NCI-H1694 treated with DMSO at 0.1 percent for 48 hours (cell line): ENCODE measurements around the gene LRFN5.
"Not testable (repeated sequence)": the region's sequence is repeated elsewhere in the genome, so short reads cannot be mapped to it uniquely, and the experiment has no call there.

Experiments used
- DNase-seq: peaks from one replicate; lab custom pipeline; 2025; lab: John Stamatoyannopoulos, UW

LRFN5 gene

GRCh38 chr14:41899416-41899815 is 292.7 kb downstream of the LRFN5 start:
- DNase-seq: peak; percentile 99

GRCh38 chr14:41900644-41901043 is 294.0 kb downstream of the LRFN5 start:
- DNase-seq: peak; percentile 35

GRCh38 chr14:41901089-41901488 is 294.4 kb downstream of the LRFN5 start:
- no peak for DNase-seq

GRCh38 chr14:41905394-41905964 is 298.8 kb downstream of the LRFN5 start:
- DNase-seq: no peak

DNA sequence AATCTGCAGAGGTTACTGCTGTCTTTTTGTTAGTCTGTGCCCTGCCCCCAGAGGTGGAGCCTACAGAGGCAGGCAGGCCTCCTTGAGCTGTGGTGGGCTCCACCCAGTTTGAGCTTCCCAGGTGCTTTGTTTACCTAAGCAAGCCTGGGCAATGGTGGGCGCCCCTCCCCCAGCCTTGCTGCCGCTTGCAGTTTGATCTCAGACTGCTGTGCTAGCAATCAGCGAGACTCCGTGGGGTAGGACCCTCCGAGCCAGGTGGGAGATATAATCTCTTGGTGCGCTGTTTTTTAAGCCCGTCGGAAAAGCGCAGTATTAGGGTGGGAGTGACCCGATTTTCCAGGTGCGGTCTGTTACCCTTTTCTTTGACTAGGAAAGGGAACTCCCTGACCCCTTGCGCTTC is 304.5 kb downstream of the LRFN5 start:
- not testable (repeated sequence) for DNase-seq

- no peak for DNase-seq
Observed at GRCh38 chr14:41913398-41913797, 306.7 kb downstream of the LRFN5 start.

DNA sequence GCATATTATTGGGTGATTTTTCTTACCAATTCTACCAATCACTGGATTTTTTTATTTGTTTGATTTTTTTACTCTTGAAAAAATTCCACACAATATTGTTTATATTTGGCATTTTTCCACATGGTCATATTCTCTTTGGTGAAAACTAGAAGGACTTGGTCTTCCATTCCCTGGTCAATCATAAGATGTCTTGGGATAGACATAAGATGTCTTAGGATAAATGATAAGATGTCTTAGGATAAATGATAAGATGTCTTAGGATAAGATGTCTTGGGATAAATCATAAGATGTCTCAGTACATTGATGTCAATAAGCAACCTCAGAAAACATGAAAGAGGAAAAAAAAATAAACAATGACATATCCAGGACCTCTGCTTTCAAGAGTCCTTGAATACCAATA is 309.1 kb downstream of the LRFN5 start:
- DNase-seq: no peak

DNA sequence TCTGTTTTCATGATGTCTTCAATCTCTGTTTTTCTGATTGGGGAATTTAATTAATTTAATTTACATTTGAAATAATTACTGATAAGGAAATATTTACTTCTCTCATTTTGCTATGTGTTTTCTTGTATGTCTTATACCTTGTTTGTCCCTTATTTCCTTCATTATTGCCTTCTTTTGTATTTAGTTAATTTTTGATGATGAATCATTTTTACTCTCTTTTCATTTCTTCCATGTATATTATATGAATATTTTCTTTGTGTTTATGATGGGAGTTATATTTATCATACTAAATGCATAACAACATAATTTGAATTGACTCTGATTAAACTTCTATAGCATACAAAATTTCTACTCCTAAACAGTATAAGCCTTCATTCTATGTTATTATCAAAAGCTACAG is 309.6 kb downstream of the LRFN5 start:
- no peak for DNase-seq

DNA sequence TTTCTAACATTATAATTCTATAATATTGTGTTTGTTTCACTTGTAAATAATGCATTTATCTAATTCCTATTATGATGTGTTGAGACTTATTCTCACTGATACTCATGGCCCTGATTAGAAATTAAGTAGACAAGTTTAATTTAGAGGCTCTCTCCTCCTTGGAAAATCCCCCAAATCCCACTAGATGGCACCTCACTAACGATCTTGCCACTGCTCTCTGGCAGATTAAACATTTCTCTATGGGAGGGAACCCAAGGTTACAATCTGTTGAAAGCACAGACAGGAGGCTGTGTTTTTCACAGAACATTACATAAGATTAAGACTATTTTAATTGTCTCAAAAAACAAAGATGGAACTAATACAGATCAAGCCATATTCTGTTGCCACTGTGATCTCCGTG is 318.7 kb downstream of the LRFN5 start:
- DNase-seq: peak; percentile 55

DNA sequence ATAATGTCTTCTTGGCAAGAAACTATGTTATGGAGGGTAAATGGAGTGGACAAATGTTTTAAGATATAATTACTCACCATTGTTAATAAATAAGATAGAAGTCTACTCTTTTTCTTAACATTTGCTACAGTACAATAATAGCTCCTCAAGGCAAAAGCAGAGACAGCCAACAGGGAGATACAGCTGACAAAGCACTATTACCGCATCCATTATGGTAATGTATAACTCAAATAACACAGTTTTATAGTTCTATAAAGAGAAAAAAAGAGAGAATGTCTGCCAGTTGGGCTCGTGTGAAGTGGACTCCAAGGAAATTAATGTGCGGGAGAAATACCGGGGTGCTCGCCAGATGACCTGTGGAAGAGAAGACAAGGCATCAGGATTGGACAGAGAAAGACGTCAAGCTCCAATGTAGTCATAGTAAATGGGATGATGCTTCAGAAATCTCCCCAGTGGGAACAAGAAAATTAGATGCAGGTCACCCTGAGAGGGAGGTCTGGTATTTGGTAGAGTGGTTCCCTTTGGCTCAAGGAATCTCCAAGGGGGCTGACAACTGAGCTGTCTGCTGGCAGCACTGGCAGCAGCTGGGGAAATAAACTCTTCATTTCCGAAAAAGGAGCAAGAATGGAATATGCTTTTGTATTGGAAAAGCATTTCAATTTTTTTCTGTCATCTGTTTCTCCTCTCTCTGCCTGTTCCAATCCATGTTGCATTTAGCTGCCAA is 343.9 kb downstream of the LRFN5 start:
- DNase-seq: no peak
